ENCODE results near the gene AGPAT4.

GRCh38 chr6:161274488-161274858 is 612 bp upstream of the AGPAT4 start:
- no peak for TF ChIP-seq CTCF (conservative IDR thresholded peaks at IDR 0.05; ENCODE audit: low read length)
- no peak for TF ChIP-seq EZH2phosphoT487 (IDR thresholded peaks at IDR 0.05; ENCODE audit: borderline replicate concordance)
